GM18951 (cell line): Measurements from ENCODE around the gene IFT80.
"Not testable (repeated sequence)": the region's sequence is repeated elsewhere in the genome, so short reads cannot be mapped to it uniquely, and the experiment has no call there.

ENCODE experiments used
- POLR2A ChIP-seq: IDR thresholded peaks from 4 replicates; pipeline ENCODE4 v1.6.1; 2011; ENCODE audit warnings: mild to moderate bottlenecking; ENCODE audit not compliant: insufficient read length, insufficient read depth; ENCODE audit errors: extremely low read depth
- in situ Hi-C: fragments of 300-500 bp; cut with MboI; formaldehyde crosslinking; loops from one replicate; pipeline ENCODE4 v1.12.0; 2022; ENCODE audit warnings: low sequenced_read_pairs, mixed read lengths, inconsistent platforms; ENCODE audit not compliant: unreplicated experiment

The IFT80 gene

DNA sequence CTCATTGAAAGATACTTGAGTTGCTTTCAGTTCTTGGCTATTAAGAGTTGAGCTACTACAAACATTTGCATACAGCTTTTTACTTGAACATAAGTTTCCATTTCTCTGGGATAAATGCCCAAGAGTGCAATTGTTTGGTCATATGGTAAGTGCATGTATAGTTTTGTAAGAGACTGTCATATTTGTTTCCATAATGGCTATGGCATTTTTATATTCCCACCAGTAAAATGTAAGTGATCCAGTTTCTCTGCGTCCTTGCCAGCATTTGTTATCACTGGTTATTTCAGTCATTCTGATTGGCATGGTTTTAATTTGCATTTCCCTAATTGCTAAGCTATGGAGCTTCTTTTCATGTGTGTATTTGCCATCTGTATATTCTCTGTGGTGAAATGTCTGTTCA, 151.3 kb downstream of the IFT80 start:
- in situ Hi-C loops: no loop called here
- TF ChIP-seq POLR2A: no peak

DNA sequence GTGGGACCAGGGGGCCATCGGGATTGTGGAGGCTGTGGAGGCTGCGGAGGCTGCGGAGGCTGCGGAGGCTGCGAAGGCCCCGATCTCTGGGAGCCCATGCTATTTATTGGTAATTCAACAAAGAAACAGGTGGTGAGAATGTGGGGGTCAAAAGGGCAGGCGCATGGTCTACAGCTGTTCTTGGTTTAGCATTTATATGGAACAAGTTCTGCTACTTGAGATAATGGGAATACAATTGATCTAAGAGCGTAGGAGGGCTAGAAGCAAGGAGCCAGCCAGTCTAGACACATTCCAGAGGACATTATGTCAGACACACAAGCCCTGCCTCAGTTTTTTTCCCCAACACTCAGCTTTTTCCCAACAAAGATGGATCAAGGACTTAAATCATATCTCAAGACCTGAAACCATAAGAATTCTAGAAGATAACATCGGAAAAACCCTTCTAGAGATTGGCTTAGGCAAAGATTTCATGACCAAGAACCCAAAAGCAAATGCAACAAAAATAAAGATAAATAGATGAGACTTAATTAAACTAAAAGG, 153.7 kb downstream of the IFT80 start:
- no peak for TF ChIP-seq POLR2A
- in situ Hi-C loops: no loop called here

DNA sequence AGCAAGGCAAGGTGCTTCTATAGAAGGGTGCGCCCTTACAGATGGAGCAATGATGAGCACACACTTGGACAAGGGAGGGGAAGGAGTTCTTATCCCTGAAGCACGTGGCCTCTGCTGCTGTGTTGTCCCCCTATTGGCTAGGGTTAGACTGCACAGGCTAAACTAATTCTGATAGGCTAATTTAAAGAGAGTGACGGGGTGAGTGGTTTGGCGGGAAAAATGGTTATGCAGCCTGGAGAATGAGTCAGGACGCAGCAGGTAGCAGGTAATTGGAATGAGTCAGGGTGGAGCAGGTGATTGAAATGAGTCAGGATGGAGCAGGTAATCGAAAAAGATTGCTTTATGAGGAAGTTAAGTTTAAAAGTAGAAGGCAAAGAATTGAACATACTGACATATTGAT, 158.3 kb downstream of the IFT80 start:
- in situ Hi-C loops: not testable (repeated sequence)

DNA sequence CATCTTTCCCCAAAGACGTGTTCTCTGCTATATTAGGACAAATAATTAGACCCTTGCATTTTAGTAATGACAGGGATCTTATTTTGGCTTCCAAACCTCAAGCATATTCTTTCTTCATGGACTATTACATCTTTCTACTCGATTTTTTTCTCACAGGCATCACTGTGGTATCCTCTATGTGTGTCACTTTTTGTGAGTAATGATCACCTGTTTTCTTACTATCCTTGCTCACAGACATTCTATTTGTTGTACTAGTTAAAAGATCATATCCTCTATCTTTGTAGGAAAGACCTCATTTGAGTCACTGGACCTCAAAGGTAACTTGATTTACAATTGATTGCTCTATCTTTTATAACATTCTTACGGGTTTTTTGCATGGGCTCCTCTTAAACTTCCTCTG, 167.0 kb downstream of the IFT80 start:
- in situ Hi-C loops: no loop called here
- TF ChIP-seq POLR2A: no peak

DNA sequence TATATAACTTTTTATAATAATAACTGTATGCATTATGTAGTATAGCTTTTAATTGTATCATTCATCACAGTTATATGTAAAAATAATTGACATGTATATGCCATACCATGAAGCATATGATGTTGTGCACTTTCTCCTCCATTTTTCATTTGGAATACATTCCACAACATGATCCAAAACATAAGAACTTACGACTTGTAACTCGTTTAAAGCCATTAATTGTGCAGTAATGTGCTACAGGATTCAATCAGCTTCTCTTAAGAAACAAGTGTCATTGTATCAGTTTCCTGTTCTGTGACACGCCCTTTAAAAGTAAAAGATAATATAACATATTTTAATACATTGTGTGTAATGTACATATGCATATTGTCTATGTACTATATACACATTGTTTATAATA, 171.6 kb downstream of the IFT80 start:
- no peak for TF ChIP-seq POLR2A
- in situ Hi-C loops: no loop called here

DNA sequence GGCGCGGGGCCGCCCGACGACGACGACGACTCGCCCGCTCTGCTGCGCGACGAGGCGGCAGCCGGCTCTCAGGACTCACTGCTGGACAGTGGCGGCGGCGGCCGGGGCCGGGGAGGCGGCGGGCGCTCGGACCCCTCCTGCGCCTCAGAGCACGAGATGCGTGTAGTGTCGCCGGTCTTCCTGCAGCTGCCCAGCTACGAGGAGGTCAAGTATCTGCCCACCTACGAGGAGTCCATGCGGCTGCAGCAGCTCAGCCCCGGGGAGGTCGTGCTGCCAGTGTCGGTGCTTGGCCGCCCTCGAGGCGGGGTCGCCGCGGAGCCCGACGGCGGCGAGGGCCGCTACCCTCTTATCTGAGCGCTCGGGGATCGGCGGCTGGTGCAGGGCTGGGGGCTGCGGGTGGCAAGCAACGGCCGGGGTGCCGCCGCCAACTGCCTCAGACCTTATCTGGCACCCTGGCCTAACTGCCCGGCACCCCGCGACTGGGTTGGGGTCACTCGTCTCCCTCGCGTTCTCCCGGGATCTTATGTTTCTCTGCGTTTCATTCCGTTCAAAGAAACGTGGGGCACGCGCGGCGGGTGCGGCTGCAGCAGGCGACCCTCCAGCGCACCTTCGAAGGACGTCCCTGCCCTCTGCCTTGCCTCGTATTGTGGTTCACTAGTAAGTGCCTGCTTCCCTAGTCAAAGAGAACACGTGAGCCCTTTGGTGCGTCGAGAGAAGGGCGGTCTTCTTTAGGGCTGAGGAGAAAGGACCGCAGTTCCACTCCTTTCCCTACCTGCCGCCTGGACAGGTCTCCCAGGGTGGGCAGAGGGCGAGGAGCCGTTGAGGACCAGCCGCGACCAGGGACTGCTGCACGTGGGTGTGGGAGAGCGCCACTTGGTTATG, 172.8 kb downstream of the IFT80 start:
- in situ Hi-C loops: no loop called here
- TF ChIP-seq POLR2A: no peak

DNA sequence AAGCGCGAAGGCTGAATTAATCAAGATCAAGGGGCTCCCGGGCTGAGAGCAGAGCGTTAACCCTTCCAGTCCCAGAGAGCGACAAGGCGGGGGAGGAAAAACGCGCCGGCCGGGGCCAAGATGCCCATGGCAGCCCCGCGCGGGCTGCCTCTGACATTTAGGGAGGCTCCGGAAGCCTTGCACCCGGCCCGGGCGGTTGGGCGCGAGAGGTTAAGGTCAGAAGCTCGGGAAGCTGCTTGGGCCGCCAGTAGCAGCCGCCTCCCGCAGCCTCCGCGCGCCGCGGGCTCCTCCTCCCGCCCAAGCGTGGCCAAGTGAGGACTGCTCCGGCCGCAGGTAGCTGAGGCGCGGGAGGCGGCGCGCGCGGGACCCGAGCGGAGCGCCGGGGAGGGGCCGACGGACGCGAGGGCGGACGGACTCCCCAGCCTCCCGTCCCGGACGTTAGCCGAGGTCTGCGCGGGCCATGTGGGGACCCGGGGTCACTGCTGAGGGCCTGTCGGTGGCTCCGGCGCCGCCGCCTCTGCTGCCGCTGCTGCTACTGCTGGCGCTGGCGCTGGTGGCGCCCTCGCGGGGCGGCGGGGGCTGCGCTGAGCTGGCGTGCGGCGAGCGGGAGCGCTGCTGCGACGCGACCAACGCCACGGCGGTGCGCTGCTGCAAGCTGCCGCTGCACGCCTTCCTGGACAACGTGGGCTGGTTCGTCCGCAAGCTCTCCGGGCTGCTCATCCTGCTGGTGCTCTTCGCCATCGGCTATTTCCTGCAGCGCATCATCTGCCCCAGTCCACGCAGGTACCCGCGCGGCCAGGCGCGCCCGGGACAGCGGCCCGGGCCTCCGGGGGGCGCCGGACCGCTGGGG, 173.6 kb downstream of the IFT80 start, which contains the start of gene C3orf80:
C3orf80 (plus strand) TSS at position 247 of the 850 bp plus-strand sequence; CDS start at position 461, 214 bp downstream.
- in situ Hi-C loops: no loop called here
- no peak for TF ChIP-seq POLR2A

DNA sequence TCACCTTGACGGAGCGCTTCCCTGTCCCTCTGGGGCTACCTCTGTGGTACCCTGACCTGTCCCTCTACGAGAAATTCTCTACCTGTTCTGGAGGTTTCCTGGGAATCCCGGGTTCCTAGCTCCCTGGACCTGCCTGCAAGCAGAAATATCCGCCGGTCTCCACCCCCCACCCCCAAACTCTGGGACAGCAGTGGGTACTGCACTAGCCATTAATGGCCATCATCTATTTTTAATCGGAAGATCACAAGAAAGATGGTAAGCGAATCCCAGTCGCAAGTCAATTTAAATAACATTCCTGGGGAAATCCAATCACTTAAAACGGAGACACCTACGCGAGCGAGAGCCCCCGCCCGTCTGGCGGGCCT, 174.2 kb downstream of the IFT80 start:
- TF ChIP-seq POLR2A: no peak
- in situ Hi-C loops: no loop called here

DNA sequence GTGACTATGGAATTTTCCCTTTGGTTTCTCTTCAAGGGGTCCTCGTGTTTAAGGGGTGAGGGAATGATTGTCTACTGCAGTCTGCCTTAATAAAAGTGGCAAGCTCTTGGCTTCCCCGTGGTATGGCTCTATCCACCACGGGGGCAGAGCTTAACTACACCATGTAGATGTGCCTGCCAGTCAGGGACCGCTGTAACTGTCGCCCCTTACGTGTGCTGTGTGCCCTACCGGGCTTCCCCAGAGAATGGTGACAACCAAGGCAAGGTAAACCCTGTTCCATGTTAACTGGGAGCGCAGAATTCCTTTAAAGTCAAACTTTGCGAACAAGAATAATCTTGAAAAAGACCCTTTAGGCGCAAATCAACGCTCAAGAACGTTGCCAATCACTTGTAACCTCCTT, 174.8 kb downstream of the IFT80 start:
- TF ChIP-seq POLR2A: no peak
- in situ Hi-C loops: no loop called here

DNA sequence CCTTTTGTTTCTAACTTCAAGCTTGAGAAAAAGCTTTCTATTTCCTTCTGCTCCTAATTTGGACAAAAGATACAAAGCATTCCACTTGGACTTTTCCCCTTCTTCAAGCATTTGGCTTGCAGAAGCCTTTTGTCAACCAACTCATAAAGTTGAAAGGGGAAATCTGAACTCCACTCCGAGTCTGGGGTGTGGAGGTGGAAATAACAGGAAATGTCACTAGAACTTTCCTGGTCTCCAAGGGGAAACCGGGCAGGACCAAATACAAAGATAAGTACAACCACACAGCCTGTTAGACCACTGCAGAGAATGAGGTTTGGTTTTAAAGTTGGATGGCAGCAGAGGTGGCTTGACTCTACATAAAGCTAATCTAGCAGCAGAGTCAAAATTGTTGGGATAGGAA, 178.0 kb downstream of the IFT80 start:
- no peak for TF ChIP-seq POLR2A
- in situ Hi-C loops: no loop called here

DNA sequence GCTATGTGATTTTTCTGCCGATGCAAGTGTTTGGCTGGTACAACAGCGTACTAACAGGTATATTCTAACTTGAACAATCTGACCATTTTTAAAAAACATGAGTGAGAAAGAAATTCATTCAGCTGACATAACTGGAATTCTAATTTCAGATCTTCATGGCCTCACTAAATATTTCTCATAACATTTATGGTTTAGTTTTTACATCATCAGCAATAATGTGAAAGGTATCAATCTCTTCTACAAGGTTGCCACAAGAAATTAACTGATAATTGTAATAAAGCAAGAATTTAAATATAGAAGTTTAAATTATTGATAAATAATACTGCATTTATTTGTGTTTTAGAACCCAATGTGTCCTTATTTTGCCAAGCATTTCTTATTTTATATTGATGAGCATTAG, 179.0 kb downstream of the IFT80 start:
- no peak for TF ChIP-seq POLR2A
- in situ Hi-C loops: no loop called here

DNA sequence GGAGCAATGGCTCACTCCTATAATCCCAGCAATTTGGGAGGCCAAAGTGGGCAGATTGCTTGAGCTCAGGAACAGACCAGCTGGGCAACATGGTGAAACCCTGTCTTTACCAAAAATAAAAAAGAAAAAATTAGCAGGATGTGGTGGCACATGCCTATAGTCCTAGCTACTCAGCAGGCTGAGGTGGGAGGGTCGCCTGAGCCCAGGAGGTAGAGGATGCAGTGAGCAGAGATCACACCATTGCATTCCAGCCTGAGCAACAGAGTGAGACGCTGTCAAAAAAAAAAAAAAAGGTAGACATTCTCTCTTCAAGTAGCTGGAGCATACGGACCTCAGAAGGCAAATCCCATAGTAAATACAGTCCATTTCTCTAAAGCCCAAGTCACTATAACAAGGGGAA, 180.9 kb downstream of the IFT80 start:
- no peak for TF ChIP-seq POLR2A
- in situ Hi-C loops: no loop called here

DNA sequence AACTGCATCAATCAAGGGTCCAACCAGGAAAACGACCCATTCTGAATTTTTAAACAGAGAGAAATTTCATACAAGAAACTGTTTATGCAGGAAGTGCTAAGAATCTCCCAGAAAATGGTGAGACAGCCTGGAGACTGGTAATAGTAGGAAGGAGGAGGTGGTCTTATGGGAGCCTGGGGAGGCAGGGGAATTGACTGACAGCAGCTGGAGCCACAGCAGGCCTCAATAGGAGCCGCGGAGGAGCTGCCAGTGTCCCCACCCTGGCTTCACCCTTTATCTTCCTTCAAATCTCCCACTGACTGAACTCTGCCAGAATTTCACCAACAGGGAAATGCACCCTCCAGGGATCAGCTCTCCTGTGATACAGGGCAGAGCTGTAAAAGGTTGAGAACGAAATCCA, 181.3 kb downstream of the IFT80 start:
- in situ Hi-C loops: no loop called here
- TF ChIP-seq POLR2A: no peak
